ENCODE data around the gene GON4L. TPM values are rescaled to one million over a fixed set of nuclear protein-coding genes. Genes with fewer than 3 reads are reported as not detected.

The GON4L gene
- total and polyA plus RNA-seq, 2 of the 4 experiments (the other 2 are of a cell fraction): 21.2 to 30.3 TPM

DNA sequence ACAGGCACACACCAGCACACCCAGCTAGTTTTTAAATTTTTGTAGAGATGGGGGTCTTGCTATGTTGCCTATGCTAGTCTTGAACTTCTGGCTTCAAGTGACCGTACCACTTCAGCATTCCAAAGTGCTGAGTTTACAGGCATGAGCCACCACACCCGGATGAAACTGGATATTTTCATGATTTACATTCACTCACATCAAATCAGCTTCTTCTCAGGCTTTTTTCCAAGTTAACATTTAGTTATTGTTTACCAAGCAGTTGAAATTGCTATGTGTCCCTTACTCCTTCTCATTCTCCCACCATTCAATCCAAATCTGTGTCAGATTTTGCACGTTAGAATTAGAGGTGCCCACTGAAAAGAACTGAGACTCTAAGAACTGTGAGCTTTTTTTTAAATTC, 35.8 kb upstream of the GON4L start:
- Histone ChIP-seq H4K91ac (ENCODE audit: insufficient read depth, low read depth, low read length) (peak overlapping the region; percentile 97), H4K8ac (ENCODE audit: low read depth in 2 of 2, low read length in 2 of 2) (peak overlapping the region; percentile 82 to 99), H3K14ac (replicated peaks; ENCODE audit: low read depth, low read length) (peak overlapping the region; percentile 99), H3K9me1 (ENCODE audit: insufficient read depth, low read length) (peaks cover 6% of the 10 kb centered on the region), H3K36me3 (ENCODE audit: control insufficient read depth, insufficient read depth, low read length) (peaks cover 14% of the 10 kb centered on the region), H2BK120ac (ENCODE audit: low read depth, low read length) (peak overlapping the region; percentile 98), H3K18ac (ENCODE audit: low read depth, low read length) (peak overlapping the region; percentile 97), H3K4ac (ENCODE audit: low read depth, low read length) (peak overlapping the region; percentile 100), H2AK5ac (ENCODE audit: low read depth, low read length) (peak overlapping the region; percentile 100), H3K56ac (ENCODE audit: extremely low read depth, insufficient read depth, low read length) (peak overlapping the region; percentile 91), H4K5ac (ENCODE audit: low read depth, low read length) (peak overlapping the region; percentile 96), H2BK15ac (ENCODE audit: low read depth, low read length) (peak overlapping the region; percentile 98), H3K79me1 (ENCODE audit: low read depth in 1 of 2, low read length in 2 of 2) (peaks cover 0 to 20% of the 10 kb centered on the region in 2 experiments; a peak in 2 of 4 replicates), H2BK20ac (ENCODE audit: low read depth, low read length) (peak overlapping the region; percentile 96), H2BK5ac (ENCODE audit: low read depth, low read length, poor library complexity, severe bottlenecking) (peak overlapping the region; percentile 98), H3K4me1 (ENCODE audit: control insufficient read depth, insufficient read depth, low read length) (peaks cover 19% of the 10 kb centered on the region), H2AK9ac (replicated peaks; ENCODE audit: low read depth, low read length, poor library complexity) (peak overlapping the region; percentile 94), H4K20me1 (ENCODE audit: insufficient read depth, low read length) (no peaks in the 10 kb centered on the region; the same call in 1 of the 2 replicates), H3K9me3 (ENCODE audit: control insufficient read depth, insufficient read depth, low read length) (no peaks in the 10 kb centered on the region), H3K27me3 (ENCODE audit: control insufficient read depth, insufficient read depth, low read length) (no peaks in the 10 kb centered on the region), H3K4me2 (ENCODE audit: low read depth, low read length) (peak overlapping the region; percentile 64; the same call in 1 of the 2 replicates), H3K9ac (ENCODE audit: low read depth, low read length) (peak overlapping the region; percentile 64), H3K23ac (ENCODE audit: low read depth, low read length) (peak overlapping the region; percentile 97), H3K27ac (ENCODE audit: insufficient read depth, low read length) (peak overlapping the region; percentile 99), H2AFZ (replicated peaks; ENCODE audit: low read length, poor library complexity) (no peak overlapping the region), H3K4me3 (ENCODE audit: insufficient read depth, low read depth, low read length) (no peak overlapping the region)
- ATAC-seq (ENCODE audit: low read depth): peak; percentile 52
- in situ Hi-C loops (cut with MboI; ENCODE audit: low sequenced_read_pairs): no loop called here
- BruUV-seq (replicated peaks): no TSS peak
- ChIA-PET CTCF (interaction anchor here (0.6 to 1.3 kb wide), 3 partner anchors 9 to 32 kb away, joined by 3 to 5 read pairs (median 4); no protein-coding TSS in a partner anchor), POLR2A (ENCODE audit: unreplicated experiment) (interaction anchor here (0.8 kb wide), 1 partner anchor 64 kb away, joined by 4 read pairs; no protein-coding TSS in a partner anchor)
- peak; percentile 89 for DNase-seq
- WGBS, 2 experiments (ENCODE audit: extremely low coverage in 2 of 2, insufficient read length in 1 of 2): no CpG with 5 or more reads among the region's 3 CpGs
- dilution Hi-C loops (cut with HindIII; ENCODE audit: low sequenced_read_pairs, unreplicated experiment): no loop called here
- no peak for TF ChIP-seq SMC3 (IDR thresholded peaks at IDR 0.05; ENCODE audit: low read depth, low read length)
- TF ChIP-seq MAZ (IDR thresholded peaks at IDR 0.05; ENCODE audit: borderline replicate concordance, low read depth, low read length): no peak
- peak; percentile 22; the same call in 1 of the 2 replicates for TF ChIP-seq MAFK (IDR thresholded peaks at IDR 0.05; ENCODE audit: low read depth, low read length)
- no peak for TF ChIP-seq NFE2L2 (IDR thresholded peaks at IDR 0.05; ENCODE audit: low read depth, low read length)
- no peak for TF ChIP-seq POLR2A (IDR thresholded peaks at IDR 0.05; ENCODE audit: low read depth, low read length)
- TF ChIP-seq CHD1 (IDR thresholded peaks at IDR 0.05; ENCODE audit: low read depth, low read length): no peak
- TF ChIP-seq ELK1 (IDR thresholded peaks at IDR 0.05; ENCODE audit: borderline replicate concordance, low read depth, low read length): no peak
- TF ChIP-seq RCOR1 (IDR thresholded peaks at IDR 0.05; ENCODE audit: insufficient replicate concordance, low read length): peak; percentile 34
- TF ChIP-seq, protein P1, sequence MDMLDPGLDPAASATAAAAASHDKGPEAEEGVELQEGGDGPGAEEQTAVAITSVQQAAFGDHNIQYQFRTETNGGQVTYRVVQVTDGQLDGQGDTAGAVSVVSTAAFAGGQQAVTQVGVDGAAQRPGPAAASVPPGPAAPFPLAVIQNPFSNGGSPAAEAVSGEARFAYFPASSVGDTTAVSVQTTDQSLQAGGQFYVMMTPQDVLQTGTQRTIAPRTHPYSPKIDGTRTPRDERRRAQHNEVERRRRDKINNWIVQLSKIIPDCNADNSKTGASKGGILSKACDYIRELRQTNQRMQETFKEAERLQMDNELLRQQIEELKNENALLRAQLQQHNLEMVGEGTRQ (IDR thresholded peaks at IDR 0.05; ENCODE audit: low read depth, low read length): no peak
- no peak for TF ChIP-seq RAD21 (IDR thresholded peaks at IDR 0.05; ENCODE audit: low read length)
- TF ChIP-seq FOS (IDR thresholded peaks at IDR 0.05; ENCODE audit: low read depth, low read length): no peak
- TF ChIP-seq RFX5 (IDR thresholded peaks at IDR 0.05; ENCODE audit: low read depth, low read length): no peak
- intact Hi-C loops (cut with micrococcal nuclease): no loop called here

Data from IMR-90 (cell line).